ENCODE measurements around the gene SYT3.
"Not testable (repeated sequence)": the region's sequence is repeated elsewhere in the genome, so short reads cannot be mapped to it uniquely, and the experiment has no call there.

SYT3 gene

GRCh38 chr19:50601407-50602088 is 38.1 kb downstream of the SYT3 start:
- DNase-seq: no peak

- DNase-seq: no peak
Measured at GRCh38 chr19:50599427-50599826, 40.3 kb downstream of the SYT3 start.

GRCh38 chr19:50590191-50590590 is 49.5 kb downstream of the SYT3 start:
- DNase-seq: no peak

GRCh38 chr19:50581795-50582660 is 57.7 kb downstream of the SYT3 start:
- not testable (repeated sequence) for DNase-seq

GRCh38 chr19:50580970-50581634 is 58.6 kb downstream of the SYT3 start:
- no peak for DNase-seq

- DNase-seq: no peak
Measured at GRCh38 chr19:50580240-50580639, 59.4 kb downstream of the SYT3 start.

GRCh38 chr19:50576769-50577168 is 62.9 kb downstream of the SYT3 start:
- DNase-seq: not testable (repeated sequence)

- DNase-seq: no peak
Measured at GRCh38 chr19:50573741-50574461, 65.8 kb downstream of the SYT3 start.

Measured in cortex of kidney (tissue), 1 donor.